GM12874 (cell line): ENCODE data around the gene SPRY1.

Experiments
- CTCF ChIP-seq: IDR thresholded peaks from 2 replicates; pipeline ENCODE4 v1.5.1; 2011; ENCODE audit warnings: low read depth, mild to moderate bottlenecking, control low read depth, low read length, moderate library complexity; ENCODE audit not compliant: insufficient read depth

Gene SPRY1

GRCh38 chr4:123449780-123450179 lies 53.2 kb downstream of the SPRY1 start:
- TF ChIP-seq CTCF: no peak

GRCh38 chr4:123450393-123450792 lies 53.8 kb downstream of the SPRY1 start:
- TF ChIP-seq CTCF: no peak

- TF ChIP-seq CTCF: no peak
Measured at GRCh38 chr4:123452616-123453015, 56.0 kb downstream of the SPRY1 start.

GRCh38 chr4:123453061-123453680 lies 56.6 kb downstream of the SPRY1 start:
- no peak for TF ChIP-seq CTCF
